GM12874 (cell line): ENCODE measurements around the gene PROM1.

Experiments
- CTCF ChIP-seq: IDR thresholded peaks from 2 replicates; pipeline ENCODE4 v1.5.1; 2011; ENCODE audit warnings: low read depth, mild to moderate bottlenecking, control low read depth, low read length, moderate library complexity; ENCODE audit not compliant: insufficient read depth

Gene PROM1

GRCh38 chr4:15931451-15932210 lies 152.2 kb downstream of the PROM1 start:
- TF ChIP-seq CTCF: no peak

- TF ChIP-seq CTCF: no peak
Observed at GRCh38 chr4:15930314-15930713, 153.5 kb downstream of the PROM1 start.

- no peak for TF ChIP-seq CTCF
Observed at GRCh38 chr4:15929540-15929939, 154.3 kb downstream of the PROM1 start.

- no peak for TF ChIP-seq CTCF
Observed at GRCh38 chr4:15928883-15929282, 154.9 kb downstream of the PROM1 start.

- no peak for TF ChIP-seq CTCF
Observed at GRCh38 chr4:15926486-15926885, 157.3 kb downstream of the PROM1 start.

- no peak for TF ChIP-seq CTCF
Observed at GRCh38 chr4:15925830-15926229, 158.0 kb downstream of the PROM1 start.

- no peak for TF ChIP-seq CTCF
Observed at GRCh38 chr4:15921592-15921932, 162.3 kb downstream of the PROM1 start.
